ENCODE results near the gene DNAJB6.

DNA sequence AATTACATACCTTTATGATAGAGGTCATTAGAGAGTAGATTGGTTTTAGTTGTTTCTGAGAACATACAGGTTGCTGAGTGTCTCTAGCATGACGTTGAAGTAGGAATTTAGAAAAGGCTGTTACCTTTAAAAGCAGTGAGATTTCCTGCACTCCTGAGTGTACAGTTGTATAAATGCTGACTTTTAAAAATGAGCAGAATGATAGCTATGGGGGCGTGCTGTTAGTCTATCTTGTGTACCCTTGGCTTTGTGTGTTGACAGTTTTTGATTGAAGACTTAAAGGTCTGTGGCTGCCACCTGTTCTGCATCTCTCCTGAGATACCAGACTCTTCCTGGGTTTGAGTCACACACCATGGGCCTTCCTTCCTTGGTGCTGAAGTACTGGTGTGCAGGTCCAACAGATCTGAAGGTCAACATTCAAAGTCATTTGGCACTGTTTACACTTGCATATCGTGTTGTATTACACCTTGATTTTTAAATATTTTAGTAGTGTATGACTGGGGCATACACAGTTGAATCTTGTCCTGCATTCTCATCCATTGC lies 23.8 kb downstream of the DNAJB6 start:
- TF ChIP-seq POLR2A (IDR thresholded peaks at IDR 0.05) = no peak
- TF ChIP-seq, protein P1, sequence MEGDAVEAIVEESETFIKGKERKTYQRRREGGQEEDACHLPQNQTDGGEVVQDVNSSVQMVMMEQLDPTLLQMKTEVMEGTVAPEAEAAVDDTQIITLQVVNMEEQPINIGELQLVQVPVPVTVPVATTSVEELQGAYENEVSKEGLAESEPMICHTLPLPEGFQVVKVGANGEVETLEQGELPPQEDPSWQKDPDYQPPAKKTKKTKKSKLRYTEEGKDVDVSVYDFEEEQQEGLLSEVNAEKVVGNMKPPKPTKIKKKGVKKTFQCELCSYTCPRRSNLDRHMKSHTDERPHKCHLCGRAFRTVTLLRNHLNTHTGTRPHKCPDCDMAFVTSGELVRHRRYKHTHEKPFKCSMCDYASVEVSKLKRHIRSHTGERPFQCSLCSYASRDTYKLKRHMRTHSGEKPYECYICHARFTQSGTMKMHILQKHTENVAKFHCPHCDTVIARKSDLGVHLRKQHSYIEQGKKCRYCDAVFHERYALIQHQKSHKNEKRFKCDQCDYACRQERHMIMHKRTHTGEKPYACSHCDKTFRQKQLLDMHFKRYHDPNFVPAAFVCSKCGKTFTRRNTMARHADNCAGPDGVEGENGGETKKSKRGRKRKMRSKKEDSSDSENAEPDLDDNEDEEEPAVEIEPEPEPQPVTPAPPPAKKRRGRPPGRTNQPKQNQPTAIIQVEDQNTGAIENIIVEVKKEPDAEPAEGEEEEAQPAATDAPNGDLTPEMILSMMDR (IDR thresholded peaks at IDR 0.05) = no peak
- TF ChIP-seq EP300 (IDR thresholded peaks at IDR 0.05) = no peak
- TF ChIP-seq POLR2AphosphoS5 (IDR thresholded peaks at IDR 0.05) = no peak

All from stomach (tissue), 4 donors.